ENCODE measurements around the gene PBX4.

- TF ChIP-seq, protein P1, sequence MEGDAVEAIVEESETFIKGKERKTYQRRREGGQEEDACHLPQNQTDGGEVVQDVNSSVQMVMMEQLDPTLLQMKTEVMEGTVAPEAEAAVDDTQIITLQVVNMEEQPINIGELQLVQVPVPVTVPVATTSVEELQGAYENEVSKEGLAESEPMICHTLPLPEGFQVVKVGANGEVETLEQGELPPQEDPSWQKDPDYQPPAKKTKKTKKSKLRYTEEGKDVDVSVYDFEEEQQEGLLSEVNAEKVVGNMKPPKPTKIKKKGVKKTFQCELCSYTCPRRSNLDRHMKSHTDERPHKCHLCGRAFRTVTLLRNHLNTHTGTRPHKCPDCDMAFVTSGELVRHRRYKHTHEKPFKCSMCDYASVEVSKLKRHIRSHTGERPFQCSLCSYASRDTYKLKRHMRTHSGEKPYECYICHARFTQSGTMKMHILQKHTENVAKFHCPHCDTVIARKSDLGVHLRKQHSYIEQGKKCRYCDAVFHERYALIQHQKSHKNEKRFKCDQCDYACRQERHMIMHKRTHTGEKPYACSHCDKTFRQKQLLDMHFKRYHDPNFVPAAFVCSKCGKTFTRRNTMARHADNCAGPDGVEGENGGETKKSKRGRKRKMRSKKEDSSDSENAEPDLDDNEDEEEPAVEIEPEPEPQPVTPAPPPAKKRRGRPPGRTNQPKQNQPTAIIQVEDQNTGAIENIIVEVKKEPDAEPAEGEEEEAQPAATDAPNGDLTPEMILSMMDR (IDR thresholded peaks at IDR 0.05 in 2 of 3, conservative IDR thresholded peaks at IDR 0.05 in 1 of 3; ENCODE audit: borderline replicate concordance in 1 of 3, insufficient read depth in 1 of 3, low read depth in 2 of 3, low read length in 2 of 3), result no peak
- TF ChIP-seq ELF1 (IDR thresholded peaks at IDR 0.05; ENCODE audit: borderline replicate concordance, low read depth) (no peak), TCF7L2 (IDR thresholded peaks at IDR 0.05; ENCODE audit: borderline replicate concordance, extremely low read depth, insufficient read depth, insufficient read length) (no peak), CEBPB (IDR thresholded peaks at IDR 0.05; ENCODE audit: low read depth) (no peak), CBX3 (IDR thresholded peaks at IDR 0.05; ENCODE audit: low read depth) (no peak), EZH2 (IDR thresholded peaks at IDR 0.05) (no peak)
Measured at GRCh38 chr19:19547674-19548336, 70.7 kb downstream of the PBX4 start.
